ENCODE data around the gene LTA4H. TPM values are rescaled to one million over a fixed set of nuclear protein-coding genes. Genes with fewer than 3 reads are reported as not detected.

LTA4H gene
- total and polyA plus RNA-seq, 2 of the 4 experiments (the other 2 are of a cell fraction): 41.0 to 43.3 TPM

DNA sequence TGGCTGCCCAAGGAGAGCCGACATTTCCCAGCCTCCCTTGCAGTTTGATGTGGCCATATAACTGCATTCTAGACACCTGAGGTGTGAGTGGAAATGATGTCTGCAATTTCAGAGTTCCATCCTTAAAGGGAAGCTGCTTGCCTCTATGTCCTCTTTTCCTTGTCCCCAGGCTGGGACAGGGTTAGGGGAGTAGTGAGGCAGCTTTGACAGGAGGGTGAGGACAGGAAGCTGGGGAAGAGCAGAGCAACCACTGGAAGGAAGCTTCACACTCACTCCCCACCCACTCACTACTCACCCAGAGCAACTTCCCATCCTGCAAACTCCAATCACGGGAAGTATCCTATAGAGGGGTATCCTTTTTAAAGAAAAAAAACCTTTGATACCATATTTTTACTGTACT lies 28.9 kb upstream of the LTA4H start:
- TF ChIP-seq NFE2L2 (IDR thresholded peaks at IDR 0.05; ENCODE audit: low read depth, low read length): no peak
- CTCF ChIA-PET: interaction anchor here (1.3 to 4.4 kb wide), 2 partner anchors 151 to 456 kb away, joined by 4 to 26 read pairs; no protein-coding TSS in a partner anchor
- Histone ChIP-seq H2BK20ac (ENCODE audit: low read depth, low read length) (no peak overlapping the region), H3K4me3 (ENCODE audit: insufficient read depth, low read depth, low read length) (no peak overlapping the region), H2AFZ (replicated peaks; ENCODE audit: low read length, poor library complexity) (no peak overlapping the region), H3K9me1 (ENCODE audit: insufficient read depth, low read length) (no peaks in the 10 kb centered on the region), H3K36me3 (ENCODE audit: control insufficient read depth, insufficient read depth, low read length) (no peaks in the 10 kb centered on the region), H4K8ac (ENCODE audit: low read depth in 2 of 2, low read length in 2 of 2) (no peak overlapping the region), H3K9me3 (ENCODE audit: control insufficient read depth, insufficient read depth, low read length) (no peaks in the 10 kb centered on the region), H2AK5ac (ENCODE audit: low read depth, low read length) (no peak overlapping the region), H3K18ac (ENCODE audit: low read depth, low read length) (no peak overlapping the region), H3K79me1 (ENCODE audit: low read depth in 1 of 2, low read length in 2 of 2) (no peaks in the 10 kb centered on the region), H2BK15ac (ENCODE audit: low read depth, low read length) (no peak overlapping the region), H4K20me1 (ENCODE audit: insufficient read depth, low read length) (no peaks in the 10 kb centered on the region), H2AK9ac (replicated peaks; ENCODE audit: low read depth, low read length, poor library complexity) (no peak overlapping the region), H4K91ac (ENCODE audit: insufficient read depth, low read depth, low read length) (no peak overlapping the region), H3K4me1 (ENCODE audit: control insufficient read depth, insufficient read depth, low read length) (no peaks in the 10 kb centered on the region), H4K5ac (ENCODE audit: low read depth, low read length) (no peak overlapping the region), H3K27ac (ENCODE audit: insufficient read depth, low read length) (no peak overlapping the region), H2BK120ac (ENCODE audit: low read depth, low read length) (no peak overlapping the region), H3K27me3 (ENCODE audit: control insufficient read depth, insufficient read depth, low read length) (no peaks in the 10 kb centered on the region), H3K9ac (ENCODE audit: low read depth, low read length) (no peak overlapping the region), H3K4ac (ENCODE audit: low read depth, low read length) (no peak overlapping the region), H3K56ac (ENCODE audit: extremely low read depth, insufficient read depth, low read length) (no peak overlapping the region), H3K4me2 (ENCODE audit: low read depth, low read length) (no peak overlapping the region), H2BK5ac (ENCODE audit: low read depth, low read length, poor library complexity, severe bottlenecking) (no peak overlapping the region), H3K23ac (ENCODE audit: low read depth, low read length) (no peak overlapping the region), H3K14ac (replicated peaks; ENCODE audit: low read depth, low read length) (no peak overlapping the region)
- intact Hi-C loops (cut with micrococcal nuclease) (no loop called here), in situ Hi-C loops (cut with MboI; ENCODE audit: low sequenced_read_pairs) (loop anchor here (5.0 kb wide), 3 partner anchors 148 to 453 kb away; partner anchors contain the start of gene CDK17), dilution Hi-C loops (cut with HindIII; ENCODE audit: low sequenced_read_pairs, unreplicated experiment) (loop anchor here (10.0 kb wide), 1 partner anchor 451 kb away; no protein-coding TSS in a partner anchor)
- WGBS, 2 experiments (ENCODE audit: extremely low coverage in 2 of 2, insufficient read length in 1 of 2): no CpG with 5 or more reads among the region's 2 CpGs
- POLR2A ChIA-PET (ENCODE audit: unreplicated experiment): no interaction called here
- DNase-seq (no peak), ATAC-seq (ENCODE audit: low read depth) (no peak)
- BruUV-seq (replicated peaks): no TSS peak

Measured in IMR-90 (cell line).